ENCODE measurements around the gene TTC33.
A peak's percentile ranks its signal among the peaks of the same experiment; 100 is the strongest.
"Not testable (repeated sequence)": the region's sequence is repeated elsewhere in the genome, so short reads cannot be mapped to it uniquely, and the experiment has no call there.

TTC33 gene

GRCh38 chr5:40678460-40679147 lies 77.2 kb downstream of the TTC33 start:
- DNase-seq: peak in 1 of 2 experiments; percentile 48

DNA sequence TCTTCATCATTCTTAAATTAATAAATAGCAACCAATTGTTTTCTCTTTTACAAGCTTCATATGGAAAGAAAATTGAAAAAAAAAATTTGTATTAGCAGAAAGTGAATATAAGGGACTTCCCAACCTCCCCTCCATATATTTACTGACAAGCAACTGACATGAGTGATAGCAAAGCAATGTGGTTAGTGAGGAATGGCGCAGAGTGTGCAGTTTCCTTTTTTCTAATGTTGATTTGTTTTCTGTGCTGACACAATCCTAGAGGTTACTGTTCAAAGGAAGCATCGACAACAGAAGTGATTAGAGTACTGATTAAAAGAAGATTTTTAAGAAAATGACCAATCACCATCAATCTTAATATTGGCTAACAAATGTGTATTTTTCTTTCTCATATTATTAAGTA lies 77.7 kb downstream of the TTC33 start:
- DNase-seq: peak; percentile 44 to 50

GRCh38 chr5:40677456-40677855 lies 78.3 kb downstream of the TTC33 start:
- DNase-seq: no peak

DNA sequence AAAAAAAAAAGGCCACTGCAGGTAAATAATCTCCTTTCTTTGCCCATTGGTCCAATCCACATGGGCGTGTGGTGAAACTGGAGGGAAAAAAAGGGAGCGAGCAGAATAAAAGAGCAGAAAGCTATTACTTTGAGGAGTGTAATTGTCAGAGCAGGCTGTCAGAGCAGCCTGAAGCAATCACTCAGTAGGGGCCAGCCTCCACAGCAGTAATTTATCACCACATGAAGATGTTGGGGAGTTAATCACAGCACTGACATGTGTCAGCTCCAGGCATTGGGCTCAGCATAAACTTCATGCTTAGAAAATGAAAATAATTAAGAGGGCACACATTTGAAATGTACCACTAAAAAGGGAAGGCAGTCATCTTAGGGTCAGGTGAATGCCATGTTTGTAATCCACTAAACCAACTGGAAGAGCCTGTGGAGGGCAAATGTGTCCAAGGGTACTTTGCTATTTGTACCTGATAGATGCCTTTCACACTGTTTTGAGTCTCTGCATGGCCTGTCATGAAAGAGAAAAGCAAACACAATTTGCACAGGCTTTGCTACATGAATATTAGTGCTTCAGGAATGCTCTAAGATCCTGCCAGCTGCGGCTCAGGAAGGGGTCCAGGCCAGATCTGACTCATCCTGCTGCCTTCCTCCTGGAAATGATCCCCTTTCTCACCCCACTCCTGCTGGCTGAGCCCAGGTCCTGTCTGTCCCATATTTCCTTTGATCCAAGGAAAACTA lies 79.0 kb downstream of the TTC33 start:
- DNase-seq: no peak

DNA sequence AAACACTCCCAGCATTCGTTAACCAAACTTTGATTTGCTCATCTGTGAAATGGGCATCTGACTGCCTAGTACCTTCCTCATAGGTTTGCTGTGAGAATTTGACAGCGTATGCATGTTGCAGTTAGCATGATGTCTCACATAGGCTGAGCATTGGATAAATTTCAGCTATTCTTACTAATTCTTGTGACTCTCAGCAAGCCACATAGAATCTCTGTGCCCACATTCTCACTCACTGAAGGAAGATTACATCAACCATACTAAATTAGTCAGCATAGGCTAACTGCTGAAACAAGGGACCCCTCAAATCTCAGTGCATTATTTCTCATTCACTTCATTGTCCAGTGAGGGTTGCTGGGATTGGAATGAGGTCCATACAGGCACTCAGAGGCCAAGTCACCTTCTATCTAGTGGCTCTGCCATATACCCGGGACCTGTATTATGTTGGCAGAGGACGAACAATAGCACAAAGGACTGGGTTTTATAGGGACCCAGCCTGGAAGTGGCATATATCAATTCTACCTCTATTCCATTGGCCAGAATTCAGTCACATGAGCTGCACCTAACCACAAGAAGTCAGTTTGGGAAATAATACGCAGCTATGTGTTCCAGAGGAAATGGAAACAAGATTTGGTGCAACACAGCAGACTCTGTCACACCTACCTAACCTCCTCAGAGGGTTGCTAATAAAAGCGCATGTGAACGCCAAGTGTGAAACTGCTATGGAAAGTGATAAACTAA lies 80.2 kb downstream of the TTC33 start:
- DNase-seq: no peak

DNA sequence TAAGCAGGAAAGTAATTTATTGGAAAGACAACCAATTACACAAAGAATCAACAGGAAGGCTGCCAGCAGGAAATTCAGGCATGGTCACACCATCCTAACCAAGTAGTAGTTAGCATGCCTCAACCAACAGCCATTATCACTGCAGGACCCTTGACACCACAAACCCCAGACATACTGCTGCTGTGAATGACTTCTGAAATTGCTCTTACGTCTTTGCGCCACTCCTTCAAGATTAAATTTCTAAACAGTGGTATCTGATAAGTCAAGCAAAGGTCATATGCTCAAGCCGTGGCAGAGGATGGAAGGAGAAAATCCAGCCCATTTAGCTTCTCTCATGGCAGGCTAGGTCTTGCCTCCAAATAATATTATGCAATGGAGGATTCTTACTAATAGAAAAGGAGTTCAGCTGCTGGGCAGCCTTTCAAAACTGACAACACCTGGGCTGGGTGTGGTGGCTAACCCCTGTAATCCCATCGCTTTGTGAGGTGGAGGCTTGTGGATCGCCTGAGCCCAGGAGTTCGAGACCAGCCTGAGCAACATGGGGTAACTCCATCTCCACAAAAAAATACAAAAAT lies 81.0 kb downstream of the TTC33 start:
- DNase-seq: no peak

- DNase-seq: peak; percentile 80 to 83
These were observed 83.3 kb downstream of the TTC33 start for GRCh38 chr5:40672425-40672824.

DNA sequence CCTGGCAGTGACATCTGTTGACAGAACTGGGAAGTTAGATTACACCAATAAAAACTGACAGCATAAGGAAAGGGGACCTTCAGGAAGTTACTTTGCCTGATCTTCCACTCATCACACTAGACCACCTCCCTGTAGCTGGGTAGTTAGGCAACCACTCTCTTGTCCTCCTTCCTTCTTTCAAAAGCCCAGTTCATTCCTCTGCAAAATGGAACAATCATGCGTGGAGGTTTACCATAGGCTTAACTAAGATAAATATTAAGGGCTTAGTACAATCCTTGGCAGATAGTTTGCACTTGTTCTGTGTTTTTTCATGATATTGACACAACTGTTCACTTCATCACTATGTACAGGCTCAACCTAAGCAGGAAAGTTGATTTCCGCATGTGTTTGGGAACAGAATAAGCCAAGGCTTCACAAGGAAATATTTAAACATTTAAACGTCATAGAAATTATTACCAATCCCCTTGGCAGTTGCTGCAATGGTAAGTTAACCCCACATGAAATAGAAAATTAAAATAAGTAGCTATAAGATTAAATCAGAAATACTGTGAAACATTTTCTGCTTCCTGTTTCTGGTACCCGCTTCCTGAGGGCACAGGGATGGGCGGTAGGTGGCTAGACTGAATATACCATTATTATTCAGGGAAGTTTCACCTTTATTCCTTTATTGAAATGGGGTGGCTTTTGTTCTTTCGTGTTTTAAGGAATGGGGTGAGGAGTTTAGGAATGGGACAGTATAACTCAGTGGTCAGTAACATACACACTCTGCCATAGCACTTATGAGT lies 86.0 kb downstream of the TTC33 start:
- peak; percentile 60 for DNase-seq

- DNase-seq: no peak
These were observed 88.5 kb downstream of the TTC33 start for GRCh38 chr5:40667161-40667663.

GRCh38 chr5:40666657-40667056 lies 89.1 kb downstream of the TTC33 start:
- no peak for DNase-seq

GRCh38 chr5:40665635-40666298 lies 90.0 kb downstream of the TTC33 start:
- no peak for DNase-seq

DNA sequence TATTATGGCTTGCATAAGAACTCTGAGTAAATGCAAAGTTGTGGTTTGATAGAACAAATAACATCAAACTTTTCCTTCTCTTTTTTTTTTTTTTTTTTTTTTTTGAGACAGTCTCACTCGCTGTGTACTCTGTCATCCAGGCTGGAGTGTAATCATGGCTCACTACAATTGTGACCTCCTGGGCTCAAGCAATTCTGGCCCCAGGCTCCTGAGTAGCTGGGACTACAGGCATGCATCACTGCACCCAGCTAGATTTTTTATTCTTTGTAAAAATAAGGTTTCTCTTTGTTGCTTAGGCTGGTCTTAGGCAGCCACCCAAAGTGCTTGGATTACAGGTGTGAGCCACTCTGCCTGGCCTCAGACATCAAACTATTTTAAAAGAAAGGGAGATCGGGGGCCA lies 95.0 kb downstream of the TTC33 start:
- no peak for DNase-seq

DNA sequence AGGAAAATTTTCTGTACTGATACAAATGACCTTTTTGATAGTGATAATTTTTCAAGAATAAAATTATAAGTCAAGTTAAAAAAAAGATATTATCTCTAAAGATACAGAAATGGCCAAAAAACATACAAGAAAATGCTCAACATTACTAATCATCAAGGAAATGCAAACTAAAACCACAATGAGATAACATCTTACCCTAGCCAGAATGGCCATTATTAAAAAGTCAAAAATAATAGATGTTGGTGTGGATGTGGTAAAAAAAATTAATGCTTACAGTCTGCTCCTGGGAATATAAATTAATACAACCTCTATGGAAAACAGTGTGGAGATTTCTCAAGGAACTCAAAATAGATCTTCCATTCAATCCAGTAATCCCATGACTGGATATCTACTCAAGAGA lies 99.0 kb downstream of the TTC33 start:
- no peak for DNase-seq

- DNase-seq: not testable (repeated sequence)
These were observed 99.7 kb downstream of the TTC33 start for GRCh38 chr5:40656091-40656490.

- DNase-seq: peak in 1 of 2 experiments; percentile 11
These were observed 100.6 kb downstream of the TTC33 start for GRCh38 chr5:40655138-40655537.

DNA sequence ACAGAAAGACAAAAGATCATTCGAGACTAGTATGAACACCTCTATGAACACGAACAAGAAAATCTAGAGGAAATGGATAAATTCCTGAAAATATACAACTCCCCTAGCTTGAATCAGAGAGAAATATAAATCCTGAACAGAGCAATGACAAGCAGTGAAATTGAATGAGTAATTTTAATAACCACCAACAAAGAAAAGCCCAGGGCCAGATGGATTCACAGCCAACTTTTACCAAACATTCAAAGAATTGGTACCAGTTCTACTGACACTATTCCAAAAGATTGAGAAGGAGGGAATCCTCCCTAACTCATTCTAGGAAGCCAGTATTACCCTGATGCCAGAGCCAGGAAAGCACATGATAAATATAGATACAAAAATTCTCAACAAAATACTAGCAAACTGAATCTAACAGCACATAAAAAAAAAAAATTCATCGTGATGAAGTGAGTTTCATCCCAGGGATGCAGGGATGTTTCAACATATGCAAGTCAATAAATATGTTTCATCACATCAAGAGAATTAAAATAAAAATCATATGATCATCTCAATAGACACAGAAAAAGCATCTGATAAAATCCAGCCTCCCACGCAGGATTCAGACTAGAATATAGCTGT lies 101.3 kb downstream of the TTC33 start:
- DNase-seq: no peak

GRCh38 chr5:40653221-40654022 lies 102.3 kb downstream of the TTC33 start:
- no peak for DNase-seq

- no peak for DNase-seq
These were observed 103.1 kb downstream of the TTC33 start for GRCh38 chr5:40652441-40653220.

DNA sequence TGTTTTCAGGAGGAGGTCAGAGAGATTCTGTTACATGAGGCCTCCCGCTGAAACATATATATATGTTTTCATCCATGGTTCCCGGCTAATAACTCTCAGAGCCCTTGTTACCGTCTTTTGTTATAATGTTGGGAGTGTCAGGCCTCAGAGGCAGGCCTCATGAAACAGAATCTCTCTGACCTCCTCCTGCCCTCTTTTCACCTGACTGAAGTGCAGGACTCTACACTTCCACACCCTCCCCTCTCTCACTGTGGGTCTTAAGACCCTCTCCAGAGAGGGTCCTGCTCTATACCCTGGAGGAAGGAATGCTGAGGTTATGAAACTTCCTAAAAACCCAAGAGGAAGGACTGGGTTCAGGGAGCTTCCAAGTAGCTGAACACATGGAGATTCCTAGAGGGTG lies 104.6 kb downstream of the TTC33 start:
- no peak for DNase-seq

All from AML-193 (cell line).